Astrocyte of the cerebellum (primary cell): ENCODE data around the gene PRKCQ.
"Not testable (repeated sequence)": the region's sequence is repeated elsewhere in the genome, so short reads cannot be mapped to it uniquely, and the experiment has no call there.

Source experiments
- DNase-seq: peaks from one replicate; pipeline ENCODE4 v3.0.0-alpha.2; 2011; ENCODE audit warnings: low read depth
- H3K4me3 ChIP-seq: 2 replicates; pipeline ENCODE4 v1.5.1; 2011; ENCODE audit warnings: mild to moderate bottlenecking, low read depth, low read length, moderate library complexity
- in situ Hi-C: cut with HindIII; loops from 2 replicates; pipeline ENCODE4 v1.10.0; 2017; ENCODE audit warnings: low sequenced_read_pairs
- TF ChIP-seq, protein P1 (sequence below): IDR thresholded peaks from 2 replicates; pipeline ENCODE4 v1.5.1; 2012; ENCODE audit warnings: low read length, low read depth, moderate library complexity, mild to moderate bottlenecking; ENCODE audit errors: missing control alignments

Gene PRKCQ

DNA sequence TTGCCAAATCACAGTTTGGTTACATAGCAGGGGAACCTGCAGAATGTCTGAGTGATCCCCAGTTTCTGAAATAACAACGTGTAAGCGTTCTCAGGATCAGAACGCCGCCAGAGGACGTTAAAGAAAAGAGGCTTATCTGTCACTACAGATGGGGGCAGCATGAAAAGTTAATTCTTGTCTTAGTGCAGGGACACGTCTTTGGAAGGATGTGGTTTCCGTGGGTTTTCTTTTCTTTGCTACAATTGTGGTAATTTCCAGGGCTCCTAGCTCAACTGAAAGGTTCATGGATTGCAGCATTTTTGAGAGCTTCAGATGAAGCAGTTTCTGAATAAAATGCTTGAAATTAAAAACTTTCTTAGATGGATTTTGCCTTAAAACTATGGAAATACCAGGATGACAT is 106.6 kb downstream of the PRKCQ start:
- in situ Hi-C loops = no loop called here
- no peak for DNase-seq
- no peak overlapping the region for H3K4me3 ChIP-seq
- TF ChIP-seq, protein P1, sequence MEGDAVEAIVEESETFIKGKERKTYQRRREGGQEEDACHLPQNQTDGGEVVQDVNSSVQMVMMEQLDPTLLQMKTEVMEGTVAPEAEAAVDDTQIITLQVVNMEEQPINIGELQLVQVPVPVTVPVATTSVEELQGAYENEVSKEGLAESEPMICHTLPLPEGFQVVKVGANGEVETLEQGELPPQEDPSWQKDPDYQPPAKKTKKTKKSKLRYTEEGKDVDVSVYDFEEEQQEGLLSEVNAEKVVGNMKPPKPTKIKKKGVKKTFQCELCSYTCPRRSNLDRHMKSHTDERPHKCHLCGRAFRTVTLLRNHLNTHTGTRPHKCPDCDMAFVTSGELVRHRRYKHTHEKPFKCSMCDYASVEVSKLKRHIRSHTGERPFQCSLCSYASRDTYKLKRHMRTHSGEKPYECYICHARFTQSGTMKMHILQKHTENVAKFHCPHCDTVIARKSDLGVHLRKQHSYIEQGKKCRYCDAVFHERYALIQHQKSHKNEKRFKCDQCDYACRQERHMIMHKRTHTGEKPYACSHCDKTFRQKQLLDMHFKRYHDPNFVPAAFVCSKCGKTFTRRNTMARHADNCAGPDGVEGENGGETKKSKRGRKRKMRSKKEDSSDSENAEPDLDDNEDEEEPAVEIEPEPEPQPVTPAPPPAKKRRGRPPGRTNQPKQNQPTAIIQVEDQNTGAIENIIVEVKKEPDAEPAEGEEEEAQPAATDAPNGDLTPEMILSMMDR = no peak

DNA sequence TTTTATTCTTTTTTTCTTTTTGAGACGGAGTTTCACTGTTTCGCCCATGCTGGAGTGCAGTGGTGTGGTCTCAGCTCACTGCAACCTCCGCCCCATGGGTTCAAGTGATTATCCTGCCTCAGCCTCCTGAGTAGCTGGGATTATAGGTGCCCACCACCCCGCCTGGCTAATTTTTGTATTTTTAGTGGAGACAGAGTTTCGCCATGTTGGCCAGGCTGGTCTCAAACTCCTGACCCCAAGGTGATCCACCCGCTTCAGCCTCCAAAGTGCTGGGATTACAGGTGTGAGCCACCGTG is 107.4 kb downstream of the PRKCQ start:
- in situ Hi-C loops, DNase-seq, H3K4me3 ChIP-seq: not testable (repeated sequence)

DNA sequence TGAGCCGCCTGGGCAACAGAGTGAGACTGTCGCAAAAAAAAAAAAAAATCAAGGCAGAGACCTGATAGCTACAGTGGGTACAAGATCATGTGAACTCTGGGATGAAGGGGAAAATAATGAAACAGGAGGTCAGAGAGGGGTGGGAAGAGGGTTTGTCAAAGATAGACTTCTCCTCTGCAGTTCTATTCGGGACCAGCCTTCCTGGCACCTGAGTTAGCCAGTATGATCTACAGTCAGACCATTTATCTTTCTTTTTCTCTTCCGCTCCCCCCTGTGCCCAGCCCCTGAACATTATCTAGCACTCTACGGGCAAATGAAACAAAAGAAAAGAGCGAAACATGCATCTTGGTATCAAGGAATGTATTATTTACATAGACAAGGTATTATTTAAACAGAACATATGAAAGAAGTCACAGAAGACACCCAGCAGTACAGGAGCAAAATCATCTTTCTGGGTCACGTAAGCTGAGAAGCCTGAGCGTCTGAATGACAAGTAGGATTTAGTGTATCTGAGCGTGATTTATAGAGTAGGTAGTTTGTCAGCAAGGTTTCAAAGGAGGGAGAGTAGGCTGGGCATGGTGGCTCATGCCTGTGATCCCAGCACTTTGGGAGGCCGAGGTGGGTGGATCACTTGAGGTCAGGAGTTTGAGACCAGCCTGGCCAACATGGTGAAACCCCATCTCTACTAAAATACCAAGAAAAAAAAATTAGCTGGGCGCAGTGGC is 109.0 kb downstream of the PRKCQ start:
- no peak for DNase-seq
- TF ChIP-seq, protein P1 = no peak
- in situ Hi-C loops = no loop called here
- H3K4me3 ChIP-seq = no peak overlapping the region

DNA sequence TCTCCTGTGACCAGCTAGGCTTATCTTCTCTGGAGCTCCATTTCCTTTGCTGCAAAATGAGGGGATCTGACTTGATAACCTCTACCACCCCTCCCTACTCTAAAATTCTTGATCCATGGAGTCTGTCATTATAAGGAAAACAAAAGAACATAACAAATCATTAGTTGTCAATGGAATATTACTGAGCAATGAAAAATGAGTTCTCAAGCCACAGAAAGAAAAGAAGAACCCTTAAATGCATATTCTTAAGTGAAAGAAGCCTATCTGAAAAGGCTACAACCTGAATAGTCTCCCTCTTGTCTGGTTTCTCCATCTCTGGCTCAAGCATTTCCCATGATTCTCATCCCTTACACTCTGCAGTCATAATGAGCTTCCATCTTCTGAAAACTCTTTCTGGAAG is 110.4 kb downstream of the PRKCQ start:
- TF ChIP-seq, protein P1 = no peak
- in situ Hi-C loops = no loop called here
- no peak for DNase-seq
- H3K4me3 ChIP-seq = no peak overlapping the region

DNA sequence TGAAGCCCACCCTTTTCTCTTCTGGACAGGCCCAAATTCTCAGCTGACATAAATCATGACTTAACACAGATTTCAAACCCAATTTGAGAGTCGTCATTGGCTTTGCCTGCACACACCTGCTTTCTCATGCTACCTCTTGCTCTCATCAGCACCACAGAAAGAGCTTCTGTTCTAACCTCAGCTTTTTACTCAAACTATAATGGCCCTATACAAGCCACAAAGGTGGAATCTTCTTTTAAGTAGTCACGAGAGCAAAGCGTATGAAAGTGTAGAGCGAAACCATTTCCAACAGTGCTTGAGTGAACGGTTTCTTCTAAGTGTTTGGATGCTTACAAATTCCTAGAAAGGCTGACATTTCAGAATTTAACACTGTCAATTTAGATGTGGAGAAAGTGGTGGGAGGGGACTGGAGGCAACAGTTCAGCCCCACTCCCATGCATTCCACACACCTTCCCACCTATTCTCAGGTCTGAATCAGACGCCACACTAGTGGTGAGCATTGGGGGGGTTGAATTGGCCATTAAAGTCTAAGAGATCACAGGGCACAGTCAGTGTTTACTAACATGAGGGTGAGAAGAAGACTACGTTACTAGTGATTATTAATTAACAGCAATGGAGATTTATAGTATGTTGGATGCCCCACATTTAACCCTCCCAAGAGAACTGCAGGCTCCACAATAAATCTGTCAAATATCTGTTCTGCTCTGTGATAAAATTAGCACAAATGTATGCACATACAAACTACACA is 114.0 kb downstream of the PRKCQ start:
- no peak overlapping the region for H3K4me3 ChIP-seq
- no peak for DNase-seq

DNA sequence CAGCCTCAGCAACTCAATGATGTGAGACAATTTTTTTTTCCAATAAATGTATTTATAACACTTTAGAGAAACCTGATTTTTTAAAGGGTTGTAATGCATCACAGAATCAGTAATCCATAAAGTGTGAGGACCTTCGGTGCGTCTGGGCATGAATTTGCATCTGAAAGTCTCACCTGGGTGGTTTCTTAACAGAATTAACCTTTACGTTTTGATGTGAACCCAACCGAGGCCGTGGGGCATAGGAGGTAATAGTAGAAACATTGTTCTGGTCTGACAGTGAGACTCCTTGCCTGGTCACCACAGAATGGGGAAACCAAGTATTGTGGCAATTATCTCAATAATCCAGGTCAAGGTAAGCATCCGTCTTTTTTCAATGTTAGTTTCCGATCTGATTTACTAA is 114.6 kb downstream of the PRKCQ start:
- no peak for DNase-seq
- in situ Hi-C loops = no loop called here
- no peak overlapping the region for H3K4me3 ChIP-seq
- TF ChIP-seq, protein P1 = no peak

More for the DNA sequence above, 114.0 kb downstream of the PRKCQ start:
- in situ Hi-C loops = no loop called here
- TF ChIP-seq, protein P1 = no peak

DNA sequence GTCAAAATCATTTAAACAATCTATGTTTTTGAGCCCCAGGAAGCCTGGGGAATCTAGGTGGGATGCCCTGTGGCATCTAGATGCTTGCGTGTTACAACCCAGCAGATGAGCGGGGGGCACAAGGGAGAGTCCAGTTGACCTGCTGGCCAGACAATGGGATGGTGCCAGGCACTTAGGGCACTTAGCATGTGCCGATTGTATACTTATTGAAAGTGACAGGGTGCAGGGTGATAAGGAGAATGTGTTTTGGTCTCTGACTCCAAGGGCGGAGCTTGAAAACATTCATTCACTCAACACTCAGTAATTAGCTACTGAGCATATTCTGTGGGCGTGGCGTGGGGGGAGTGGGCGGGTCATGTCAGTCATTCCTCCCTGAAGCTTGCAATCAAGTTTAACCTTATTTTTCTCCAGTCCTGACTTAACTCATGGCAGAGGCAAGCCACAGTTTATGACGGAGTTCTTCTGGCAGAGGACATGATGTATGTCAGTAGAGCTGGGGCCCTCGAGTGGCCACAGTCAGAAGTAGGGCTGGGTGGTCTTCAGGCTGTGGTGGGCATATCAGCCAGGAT is 115.1 kb downstream of the PRKCQ start:
- TF ChIP-seq, protein P1 = no peak
- no peak overlapping the region for H3K4me3 ChIP-seq
- in situ Hi-C loops = no loop called here
- DNase-seq = no peak
